ENCODE data around the gene CACNA1D. TPM values are rescaled to one million over a fixed set of nuclear protein-coding genes. Genes with fewer than 3 reads are reported as not detected.

The CACNA1D gene
- total RNA-seq, 1 experiment from 2014 or later, result not detected

- no peak overlapping the region for H2AFZ ChIP-seq (ENCODE audit: low read length)
- H3K27me3 ChIP-seq (ENCODE audit: low read length), result no peaks in the 10 kb centered on the region
- H3K4me1 ChIP-seq (ENCODE audit: low read length), result no peaks in the 10 kb centered on the region
- H3K4me3 ChIP-seq (ENCODE audit: low read length), result no peak overlapping the region
- no peaks in the 10 kb centered on the region for H4K20me1 ChIP-seq (ENCODE audit: insufficient read depth, low read depth, low read length)
- no peaks in the 10 kb centered on the region for H3K79me2 ChIP-seq (ENCODE audit: low read length)
- no peaks in the 10 kb centered on the region for H3K36me3 ChIP-seq (ENCODE audit: insufficient read depth, low read length)
- no peaks in the 10 kb centered on the region for H3K9me2 ChIP-seq (replicated peaks; ENCODE audit: insufficient read depth, low read length)
- H3K9me3 ChIP-seq (ENCODE audit: low read length), result no peaks in the 10 kb centered on the region
- DNase-seq, result no peak
- no peak overlapping the region for H3K4me2 ChIP-seq (ENCODE audit: low read depth, low read length, poor library complexity, severe bottlenecking)
- H3K9ac ChIP-seq (ENCODE audit: low read length), result no peak overlapping the region
- no peak overlapping the region for H3K27ac ChIP-seq (ENCODE audit: low read length)
Measured at GRCh38 chr3:53700441-53700840, 206.0 kb downstream of the CACNA1D start.

- Histone ChIP-seq H3K9me2 (replicated peaks; ENCODE audit: insufficient read depth, low read length) (no peaks in the 10 kb centered on the region), H3K79me2 (ENCODE audit: low read length) (no peaks in the 10 kb centered on the region), H3K36me3 (ENCODE audit: insufficient read depth, low read length) (no peaks in the 10 kb centered on the region), H3K9me3 (ENCODE audit: low read length) (no peaks in the 10 kb centered on the region), H3K27ac (ENCODE audit: low read length) (no peak overlapping the region), H3K4me3 (ENCODE audit: low read length) (no peak overlapping the region), H3K4me1 (ENCODE audit: low read length) (no peaks in the 10 kb centered on the region), H3K9ac (ENCODE audit: low read length) (no peak overlapping the region), H4K20me1 (ENCODE audit: insufficient read depth, low read depth, low read length) (no peaks in the 10 kb centered on the region), H3K4me2 (ENCODE audit: low read depth, low read length, poor library complexity, severe bottlenecking) (no peak overlapping the region), H3K27me3 (ENCODE audit: low read length) (no peaks in the 10 kb centered on the region), H2AFZ (ENCODE audit: low read length) (no peak overlapping the region)
- no peak for DNase-seq
Measured at GRCh38 chr3:53702776-53703530, 208.5 kb downstream of the CACNA1D start.

GRCh38 chr3:53703630-53704362 is 209.4 kb downstream of the CACNA1D start:
- no peak overlapping the region for H3K4me2 ChIP-seq (ENCODE audit: low read depth, low read length, poor library complexity, severe bottlenecking)
- no peaks in the 10 kb centered on the region for H3K36me3 ChIP-seq (ENCODE audit: insufficient read depth, low read length)
- no peaks in the 10 kb centered on the region for H3K27me3 ChIP-seq (ENCODE audit: low read length)
- no peak overlapping the region for H2AFZ ChIP-seq (ENCODE audit: low read length)
- no peak overlapping the region for H3K27ac ChIP-seq (ENCODE audit: low read length)
- no peaks in the 10 kb centered on the region for H3K9me2 ChIP-seq (replicated peaks; ENCODE audit: insufficient read depth, low read length)
- no peak overlapping the region for H3K9ac ChIP-seq (ENCODE audit: low read length)
- no peak overlapping the region for H3K4me3 ChIP-seq (ENCODE audit: low read length)
- no peaks in the 10 kb centered on the region for H4K20me1 ChIP-seq (ENCODE audit: insufficient read depth, low read depth, low read length)
- H3K4me1 ChIP-seq (ENCODE audit: low read length), result no peaks in the 10 kb centered on the region
- no peak for DNase-seq
- no peaks in the 10 kb centered on the region for H3K9me3 ChIP-seq (ENCODE audit: low read length)
- H3K79me2 ChIP-seq (ENCODE audit: low read length), result no peaks in the 10 kb centered on the region

GRCh38 chr3:53704363-53704725 is 209.9 kb downstream of the CACNA1D start:
- Histone ChIP-seq H4K20me1 (ENCODE audit: insufficient read depth, low read depth, low read length) (no peaks in the 10 kb centered on the region), H3K4me3 (ENCODE audit: low read length) (no peak overlapping the region), H3K4me2 (ENCODE audit: low read depth, low read length, poor library complexity, severe bottlenecking) (no peak overlapping the region), H3K27me3 (ENCODE audit: low read length) (no peaks in the 10 kb centered on the region), H3K79me2 (ENCODE audit: low read length) (no peaks in the 10 kb centered on the region), H3K9me3 (ENCODE audit: low read length) (no peaks in the 10 kb centered on the region), H3K9me2 (replicated peaks; ENCODE audit: insufficient read depth, low read length) (no peaks in the 10 kb centered on the region), H3K4me1 (ENCODE audit: low read length) (no peaks in the 10 kb centered on the region), H3K36me3 (ENCODE audit: insufficient read depth, low read length) (no peaks in the 10 kb centered on the region), H3K9ac (ENCODE audit: low read length) (no peak overlapping the region), H2AFZ (ENCODE audit: low read length) (no peak overlapping the region), H3K27ac (ENCODE audit: low read length) (no peak overlapping the region)
- DNase-seq, result no peak

GRCh38 chr3:53705024-53705745 is 210.8 kb downstream of the CACNA1D start:
- H3K9me2 ChIP-seq (replicated peaks; ENCODE audit: insufficient read depth, low read length), result no peaks in the 10 kb centered on the region
- no peak overlapping the region for H3K4me3 ChIP-seq (ENCODE audit: low read length)
- H3K79me2 ChIP-seq (ENCODE audit: low read length), result no peaks in the 10 kb centered on the region
- no peaks in the 10 kb centered on the region for H4K20me1 ChIP-seq (ENCODE audit: insufficient read depth, low read depth, low read length)
- DNase-seq, result no peak
- H3K27ac ChIP-seq (ENCODE audit: low read length), result no peak overlapping the region
- H3K4me2 ChIP-seq (ENCODE audit: low read depth, low read length, poor library complexity, severe bottlenecking), result no peak overlapping the region
- no peaks in the 10 kb centered on the region for H3K27me3 ChIP-seq (ENCODE audit: low read length)
- H3K4me1 ChIP-seq (ENCODE audit: low read length), result no peaks in the 10 kb centered on the region
- H2AFZ ChIP-seq (ENCODE audit: low read length), result no peak overlapping the region
- no peak overlapping the region for H3K9ac ChIP-seq (ENCODE audit: low read length)
- H3K9me3 ChIP-seq (ENCODE audit: low read length), result no peaks in the 10 kb centered on the region
- no peaks in the 10 kb centered on the region for H3K36me3 ChIP-seq (ENCODE audit: insufficient read depth, low read length)

- Histone ChIP-seq H4K20me1 (ENCODE audit: insufficient read depth, low read depth, low read length) (no peaks in the 10 kb centered on the region), H3K79me2 (ENCODE audit: low read length) (no peaks in the 10 kb centered on the region), H3K4me1 (ENCODE audit: low read length) (no peaks in the 10 kb centered on the region), H2AFZ (ENCODE audit: low read length) (no peak overlapping the region), H3K9me2 (replicated peaks; ENCODE audit: insufficient read depth, low read length) (no peaks in the 10 kb centered on the region), H3K27ac (ENCODE audit: low read length) (no peak overlapping the region), H3K27me3 (ENCODE audit: low read length) (no peaks in the 10 kb centered on the region), H3K9me3 (ENCODE audit: low read length) (no peaks in the 10 kb centered on the region), H3K36me3 (ENCODE audit: insufficient read depth, low read length) (no peaks in the 10 kb centered on the region), H3K4me3 (ENCODE audit: low read length) (no peak overlapping the region), H3K9ac (ENCODE audit: low read length) (no peak overlapping the region), H3K4me2 (ENCODE audit: low read depth, low read length, poor library complexity, severe bottlenecking) (no peak overlapping the region)
- DNase-seq, result no peak
Measured at GRCh38 chr3:53705774-53706173, 211.4 kb downstream of the CACNA1D start.

- no peaks in the 10 kb centered on the region for H3K79me2 ChIP-seq (ENCODE audit: low read length)
- H3K9ac ChIP-seq (ENCODE audit: low read length), result no peak overlapping the region
- H3K36me3 ChIP-seq (ENCODE audit: insufficient read depth, low read length), result no peaks in the 10 kb centered on the region
- no peaks in the 10 kb centered on the region for H3K27me3 ChIP-seq (ENCODE audit: low read length)
- no peak overlapping the region for H3K27ac ChIP-seq (ENCODE audit: low read length)
- H3K4me3 ChIP-seq (ENCODE audit: low read length), result no peak overlapping the region
- H3K4me1 ChIP-seq (ENCODE audit: low read length), result no peaks in the 10 kb centered on the region
- no peak for DNase-seq
- no peaks in the 10 kb centered on the region for H3K9me3 ChIP-seq (ENCODE audit: low read length)
- no peaks in the 10 kb centered on the region for H3K9me2 ChIP-seq (replicated peaks; ENCODE audit: insufficient read depth, low read length)
- no peak overlapping the region for H2AFZ ChIP-seq (ENCODE audit: low read length)
- H3K4me2 ChIP-seq (ENCODE audit: low read depth, low read length, poor library complexity, severe bottlenecking), result no peak overlapping the region
- H4K20me1 ChIP-seq (ENCODE audit: insufficient read depth, low read depth, low read length), result no peaks in the 10 kb centered on the region
Measured at GRCh38 chr3:53707222-53707621, 212.8 kb downstream of the CACNA1D start.

GRCh38 chr3:53708001-53708621 is 213.7 kb downstream of the CACNA1D start:
- Histone ChIP-seq H2AFZ (ENCODE audit: low read length) (no peak overlapping the region), H4K20me1 (ENCODE audit: insufficient read depth, low read depth, low read length) (no peaks in the 10 kb centered on the region), H3K4me2 (ENCODE audit: low read depth, low read length, poor library complexity, severe bottlenecking) (no peak overlapping the region), H3K9me2 (replicated peaks; ENCODE audit: insufficient read depth, low read length) (no peaks in the 10 kb centered on the region), H3K4me3 (ENCODE audit: low read length) (no peak overlapping the region), H3K9me3 (ENCODE audit: low read length) (no peaks in the 10 kb centered on the region), H3K79me2 (ENCODE audit: low read length) (no peaks in the 10 kb centered on the region), H3K27me3 (ENCODE audit: low read length) (no peaks in the 10 kb centered on the region), H3K4me1 (ENCODE audit: low read length) (no peaks in the 10 kb centered on the region), H3K36me3 (ENCODE audit: insufficient read depth, low read length) (no peaks in the 10 kb centered on the region), H3K9ac (ENCODE audit: low read length) (no peak overlapping the region), H3K27ac (ENCODE audit: low read length) (no peak overlapping the region)
- no peak for DNase-seq

Data from Karpas-422 (cell line).